K562 (cell line): Measurements from ENCODE around the gene CATSPER1. TPM values are rescaled to one million over a fixed set of nuclear protein-coding genes. Genes with fewer than 3 reads are reported as not detected.

Source experiments
- CCAR2 ChIP-seq: fragments of 200-400 bp; formaldehyde crosslinking; IDR thresholded peaks from 2 replicates; pipeline ENCODE4 v1.6.1; 2017; ENCODE audit warnings: mild to moderate bottlenecking, low read depth, low read length
- HDAC2 ChIP-seq: fragments of 450-650 bp; IDR thresholded peaks from 2 replicates; pipeline ENCODE4 v1.6.1; 2016; ENCODE audit warnings: mild to moderate bottlenecking
- KLF13 ChIP-seq: fragments of 450-650 bp; IDR thresholded peaks from 2 replicates; pipeline ENCODE4 v1.6.1; 2016; ENCODE audit warnings: missing genetic modification characterization, low read depth, mild to moderate bottlenecking, missing compliant biosample characterization, moderate library complexity, borderline replicate concordance
- L3MBTL2 ChIP-seq: fragments of 450-650 bp; IDR thresholded peaks from 2 replicates; pipeline ENCODE4 v1.6.1; 2016; ENCODE audit warnings: mild to moderate bottlenecking, moderate library complexity
- NFIX ChIP-seq: fragments of 250-450 bp; sonication (Bioruptor Pico); IDR thresholded peaks from 2 replicates; pipeline ENCODE4 v1.4.0; 2020; ENCODE audit warnings: low read depth, mild to moderate bottlenecking, moderate library complexity
- NFYB ChIP-seq: IDR thresholded peaks from 2 replicates; pipeline ENCODE4 v1.6.1; 2011; ENCODE audit warnings: mild to moderate bottlenecking, moderate library complexity; ENCODE audit not compliant: insufficient read length; ENCODE audit errors: extremely low read depth
- RCOR1 ChIP-seq, 2 experiments: IDR thresholded peaks; 2 replicates each; pipeline ENCODE4 v1.6.1; 2012; ENCODE audit warnings: low read depth in 2 of 2, low read length in 2 of 2, borderline replicate concordance in 1 of 2, improper control_type of control experiment in 1 of 2
- ZFP36 ChIP-seq: fragments of 150-350 bp; IDR thresholded peaks from 2 replicates; pipeline ENCODE4 v1.6.1; 2018; ENCODE audit warnings: low read length, low read depth; ENCODE audit not compliant: partially characterized antibody
- ZFPM2 ChIP-seq: fragments of 250-450 bp; sonication (Bioruptor Pico); IDR thresholded peaks from 2 replicates; pipeline ENCODE4 v1.5.1; 2022; ENCODE audit warnings: mild to moderate bottlenecking
- ZNF12 ChIP-seq: sonication (generic); formaldehyde crosslinking; IDR thresholded peaks from 2 replicates; pipeline ENCODE4 v1.4.0; 2020; ENCODE audit warnings: mild to moderate bottlenecking, missing genetic modification reagents
- ZNF217 ChIP-seq: sonication (generic); formaldehyde crosslinking; IDR thresholded peaks from 2 replicates; pipeline ENCODE4 v1.8.0; 2022; ENCODE audit warnings: mild to moderate bottlenecking, missing genetic modification reagents
- ZNF23 ChIP-seq: fragments of 250-450 bp; sonication (Bioruptor Pico); IDR thresholded peaks from 2 replicates; pipeline ENCODE4 v1.4.0; 2020; ENCODE audit warnings: mild to moderate bottlenecking
- ZNF3 ChIP-seq: fragments of 250-450 bp; sonication (Bioruptor Pico); IDR thresholded peaks from 2 replicates; pipeline ENCODE4 v1.5.0; 2021; ENCODE audit warnings: mild to moderate bottlenecking, moderate library complexity
- ZNF584 ChIP-seq: fragments of 200-800 bp; sonication (Bioruptor generic); IDR thresholded peaks from 2 replicates; pipeline ENCODE4 v1.6.1; 2016; ENCODE audit warnings: low read depth, mild to moderate bottlenecking, missing genetic modification characterization, missing compliant biosample characterization
- polyA plus RNA-seq, 8 experiments: library from polyadenylated mRNA; depleted of rRNA in 4 of 8; stranded (reverse) in 5 of 8; unstranded in 3 of 8; fragments of >200 nt; fragmentation: Nextera tagmentation in 2 of 8; fragmentation: Illumina TruSeq in 1 of 8; extraction: Ambion mirVana in 2 of 8; extraction: Trizol in 1 of 8; gene quantifications; 2 replicates each; pipeline versions ENCODE4 v1.2.1 to v1.2.3, GENCODE V29; 2011 to 2014; ENCODE audit warnings: inconsistent platforms in 1 of 8, missing spikeins in 1 of 8
- total RNA-seq, 7 experiments: library from RNA; depleted of rRNA in 6 of 7; stranded (reverse); fragments of >200 nt in 6 of 7; fragmentation: Illumina TruSeq in 2 of 7; extraction: Trizol in 2 of 7; gene quantifications; 2 replicates each; pipeline versions ENCODE4 v1.2.1 to v1.2.3, GENCODE V29; 2011 to 2021; ENCODE audit warnings: low replicate concordance in 1 of 7
- TF ChIP-seq, protein P1 (sequence below): fragments of 250-450 bp; sonication (Bioruptor Pico); IDR thresholded peaks from 2 replicates; pipeline ENCODE4 v1.5.0; 2020; ENCODE audit warnings: mild to moderate bottlenecking
- TF ChIP-seq, protein P2 (sequence below): fragments of 450-650 bp; IDR thresholded peaks from 2 replicates; pipeline ENCODE4 v1.6.1; 2018; ENCODE audit not compliant: partially characterized antibody
- TF ChIP-seq, protein P3 (sequence below), 2 experiments: IDR thresholded peaks; 2 replicates each; pipeline ENCODE4 v1.6.1; 2012; ENCODE audit warnings: improper control_type of control experiment in 2 of 2, low read depth in 2 of 2, low read length in 2 of 2, borderline replicate concordance in 1 of 2
- TF ChIP-seq, protein P4 (sequence below): sonication (generic); formaldehyde crosslinking; IDR thresholded peaks from 2 replicates; pipeline ENCODE4 v1.8.1; 2023; ENCODE audit warnings: mild to moderate bottlenecking, missing genetic modification reagents

Gene CATSPER1
- total and polyA plus RNA-seq, 9 of the 15 experiments (the other 6 are each of a cell fraction or from before 2014, with no cell fraction given), result 0.21 to 3.3 (median 0.76) TPM

DNA sequence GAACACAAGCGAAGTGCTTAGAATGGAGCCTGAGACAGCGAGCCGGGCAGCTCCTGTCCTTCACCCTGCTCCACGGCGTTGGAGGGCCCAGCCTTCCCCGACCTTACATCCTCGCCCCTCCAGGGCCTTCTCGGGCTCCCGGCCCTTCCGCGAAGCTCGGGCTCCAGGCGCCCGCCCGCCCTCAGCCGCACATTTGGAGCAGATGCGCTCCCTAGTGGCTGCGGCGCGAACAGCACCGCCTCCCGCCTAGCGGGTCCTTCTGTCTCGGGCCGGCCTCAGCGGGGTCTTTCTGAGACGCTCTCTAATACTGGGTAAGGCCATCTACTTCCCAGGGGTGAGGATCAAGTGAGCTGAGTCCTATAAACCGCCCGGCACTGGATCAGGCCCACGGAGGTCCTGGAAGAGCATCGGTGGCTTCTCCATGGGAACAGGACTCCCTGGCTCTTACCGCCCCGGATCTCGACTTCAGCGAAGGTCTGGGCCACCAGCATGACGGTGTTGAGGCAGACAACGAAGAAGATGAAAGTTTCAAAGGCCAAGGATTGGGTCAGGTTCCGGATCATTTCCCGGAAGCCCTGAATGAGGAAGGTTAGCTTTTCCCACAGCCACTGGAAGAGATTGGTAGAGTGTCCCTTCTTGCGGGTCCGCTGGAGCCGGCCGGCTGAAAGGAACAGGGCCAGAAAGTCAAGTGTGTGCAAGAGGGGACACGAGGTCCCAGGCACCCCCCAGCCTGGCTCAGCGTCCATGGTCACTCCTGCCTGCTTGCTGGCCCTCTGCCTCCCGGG lies 3.7 kb downstream of the CATSPER1 start (continued):
- TF ChIP-seq, protein P1, sequence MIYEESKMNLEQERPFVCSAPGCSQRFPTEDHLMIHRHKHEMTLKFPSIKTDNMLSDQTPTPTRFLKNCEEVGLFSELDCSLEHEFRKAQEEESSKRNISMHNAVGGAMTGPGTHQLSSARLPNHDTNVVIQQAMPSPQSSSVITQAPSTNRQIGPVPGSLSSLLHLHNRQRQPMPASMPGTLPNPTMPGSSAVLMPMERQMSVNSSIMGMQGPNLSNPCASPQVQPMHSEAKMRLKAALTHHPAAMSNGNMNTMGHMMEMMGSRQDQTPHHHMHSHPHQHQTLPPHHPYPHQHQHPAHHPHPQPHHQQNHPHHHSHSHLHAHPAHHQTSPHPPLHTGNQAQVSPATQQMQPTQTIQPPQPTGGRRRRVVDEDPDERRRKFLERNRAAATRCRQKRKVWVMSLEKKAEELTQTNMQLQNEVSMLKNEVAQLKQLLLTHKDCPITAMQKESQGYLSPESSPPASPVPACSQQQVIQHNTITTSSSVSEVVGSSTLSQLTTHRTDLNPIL (CRISPR knock-in tag), result no peak
- TF ChIP-seq RCOR1 (IDR thresholded peaks at IDR 0.05; ENCODE audit: borderline replicate concordance in 1 of 2, low read depth in 2 of 2, low read length in 2 of 2) (0 out of 4 replicates have a peak, but pooled peaks of 1 of the 2 experiments have one; percentile 13), ZNF584 (CRISPR knock-in tag) (no peak), ZNF217 (CRISPR knock-in tag) (no peak), ZFP36 (no peak), ZNF12 (CRISPR knock-in tag) (no peak), NFYB (no peak), HDAC2 (no peak), ZFPM2 (no peak), L3MBTL2 (peak; percentile 78), NFIX (0 out of 2 replicates have a peak, but pooled peaks have one; percentile 2), CCAR2 (no peak), ZNF23 (no peak), KLF13 (no peak), ZNF3 (CRISPR knock-in tag) (no peak)
- TF ChIP-seq, protein P2, sequence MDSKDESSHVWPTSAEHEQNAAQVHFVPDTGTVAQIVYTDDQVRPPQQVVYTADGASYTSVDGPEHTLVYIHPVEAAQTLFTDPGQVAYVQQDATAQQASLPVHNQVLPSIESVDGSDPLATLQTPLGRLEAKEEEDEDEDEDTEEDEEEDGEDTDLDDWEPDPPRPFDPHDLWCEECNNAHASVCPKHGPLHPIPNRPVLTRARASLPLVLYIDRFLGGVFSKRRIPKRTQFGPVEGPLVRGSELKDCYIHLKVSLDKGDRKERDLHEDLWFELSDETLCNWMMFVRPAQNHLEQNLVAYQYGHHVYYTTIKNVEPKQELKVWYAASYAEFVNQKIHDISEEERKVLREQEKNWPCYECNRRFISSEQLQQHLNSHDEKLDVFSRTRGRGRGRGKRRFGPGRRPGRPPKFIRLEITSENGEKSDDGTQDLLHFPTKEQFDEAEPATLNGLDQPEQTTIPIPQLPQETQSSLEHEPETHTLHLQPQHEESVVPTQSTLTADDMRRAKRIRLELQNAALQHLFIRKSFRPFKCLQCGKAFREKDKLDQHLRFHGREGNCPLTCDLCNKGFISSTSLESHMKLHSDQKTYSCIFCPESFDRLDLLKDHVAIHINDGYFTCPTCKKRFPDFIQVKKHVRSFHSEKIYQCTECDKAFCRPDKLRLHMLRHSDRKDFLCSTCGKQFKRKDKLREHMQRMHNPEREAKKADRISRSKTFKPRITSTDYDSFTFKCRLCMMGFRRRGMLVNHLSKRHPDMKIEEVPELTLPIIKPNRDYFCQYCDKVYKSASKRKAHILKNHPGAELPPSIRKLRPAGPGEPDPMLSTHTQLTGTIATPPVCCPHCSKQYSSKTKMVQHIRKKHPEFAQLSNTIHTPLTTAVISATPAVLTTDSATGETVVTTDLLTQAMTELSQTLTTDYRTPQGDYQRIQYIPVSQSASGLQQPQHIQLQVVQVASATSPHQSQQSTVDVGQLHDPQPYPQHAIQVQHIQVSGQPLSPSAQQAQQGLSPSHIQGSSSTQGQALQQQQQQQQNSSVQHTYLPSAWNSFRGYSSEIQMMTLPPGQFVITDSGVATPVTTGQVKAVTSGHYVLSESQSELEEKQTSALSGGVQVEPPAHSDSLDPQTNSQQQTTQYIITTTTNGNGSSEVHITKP, result peak; percentile 21
- TF ChIP-seq, protein P3, sequence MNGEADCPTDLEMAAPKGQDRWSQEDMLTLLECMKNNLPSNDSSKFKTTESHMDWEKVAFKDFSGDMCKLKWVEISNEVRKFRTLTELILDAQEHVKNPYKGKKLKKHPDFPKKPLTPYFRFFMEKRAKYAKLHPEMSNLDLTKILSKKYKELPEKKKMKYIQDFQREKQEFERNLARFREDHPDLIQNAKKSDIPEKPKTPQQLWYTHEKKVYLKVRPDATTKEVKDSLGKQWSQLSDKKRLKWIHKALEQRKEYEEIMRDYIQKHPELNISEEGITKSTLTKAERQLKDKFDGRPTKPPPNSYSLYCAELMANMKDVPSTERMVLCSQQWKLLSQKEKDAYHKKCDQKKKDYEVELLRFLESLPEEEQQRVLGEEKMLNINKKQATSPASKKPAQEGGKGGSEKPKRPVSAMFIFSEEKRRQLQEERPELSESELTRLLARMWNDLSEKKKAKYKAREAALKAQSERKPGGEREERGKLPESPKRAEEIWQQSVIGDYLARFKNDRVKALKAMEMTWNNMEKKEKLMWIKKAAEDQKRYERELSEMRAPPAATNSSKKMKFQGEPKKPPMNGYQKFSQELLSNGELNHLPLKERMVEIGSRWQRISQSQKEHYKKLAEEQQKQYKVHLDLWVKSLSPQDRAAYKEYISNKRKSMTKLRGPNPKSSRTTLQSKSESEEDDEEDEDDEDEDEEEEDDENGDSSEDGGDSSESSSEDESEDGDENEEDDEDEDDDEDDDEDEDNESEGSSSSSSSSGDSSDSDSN (IDR thresholded peaks at IDR 0.05; ENCODE audit: borderline replicate concordance in 1 of 2, low read depth in 2 of 2, low read length in 2 of 2), result peak; percentile 67 to 78; a peak in 1 of 4 replicates
- TF ChIP-seq, protein P4, sequence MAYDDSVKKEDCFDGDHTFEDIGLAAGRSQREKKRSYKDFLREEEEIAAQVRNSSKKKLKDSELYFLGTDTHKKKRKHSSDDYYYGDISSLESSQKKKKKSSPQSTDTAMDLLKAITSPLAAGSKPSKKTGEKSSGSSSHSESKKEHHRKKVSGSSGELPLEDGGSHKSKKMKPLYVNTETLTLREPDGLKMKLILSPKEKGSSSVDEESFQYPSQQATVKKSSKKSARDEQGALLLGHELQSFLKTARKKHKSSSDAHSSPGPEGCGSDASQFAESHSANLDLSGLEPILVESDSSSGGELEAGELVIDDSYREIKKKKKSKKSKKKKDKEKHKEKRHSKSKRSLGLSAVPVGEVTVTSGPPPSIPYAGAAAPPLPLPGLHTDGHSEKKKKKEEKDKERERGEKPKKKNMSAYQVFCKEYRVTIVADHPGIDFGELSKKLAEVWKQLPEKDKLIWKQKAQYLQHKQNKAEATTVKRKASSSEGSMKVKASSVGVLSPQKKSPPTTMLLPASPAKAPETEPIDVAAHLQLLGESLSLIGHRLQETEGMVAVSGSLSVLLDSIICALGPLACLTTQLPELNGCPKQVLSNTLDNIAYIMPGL, result no peak
